Karpas-422 (cell line): Measurements from ENCODE around the gene VWA1. TPM values are rescaled to one million over a fixed set of nuclear protein-coding genes. Genes with fewer than 3 reads are reported as not detected.
A peak's percentile ranks its signal among the peaks of the same experiment; 100 is the strongest.
"Not testable (repeated sequence)": the region's sequence is repeated elsewhere in the genome, so short reads cannot be mapped to it uniquely, and the experiment has no call there.

ENCODE experiments used
- DNase-seq: peaks from one replicate; pipeline ENCODE4 v3.0.0-alpha.2; 2015
- H2AFZ ChIP-seq: fragments of 200-600 bp; sonication (generic); 2 replicates; pipeline ENCODE4 v1.6.1; 2014; ENCODE audit warnings: antibody characterized with exemption, low read length, mixed read lengths
- H3K27ac ChIP-seq: fragments of 200-600 bp; sonication (generic); 2 replicates; pipeline ENCODE4 v1.5.1; 2014; ENCODE audit warnings: mild to moderate bottlenecking, low read length, moderate library complexity
- H3K27me3 ChIP-seq: fragments of 200-600 bp; sonication (generic); 2 replicates; pipeline ENCODE4 v1.6.1; 2014; ENCODE audit warnings: low read length, mixed read lengths
- H3K36me3 ChIP-seq: fragments of 200-600 bp; sonication (generic); 2 replicates; pipeline ENCODE4 v1.6.1; 2014; ENCODE audit warnings: low read length, mixed read lengths; ENCODE audit not compliant: insufficient read depth
- H3K4me1 ChIP-seq: fragments of 200-600 bp; sonication (generic); 2 replicates; pipeline ENCODE4 v1.6.1; 2014; ENCODE audit warnings: mild to moderate bottlenecking, low read length, mixed read lengths
- H3K4me2 ChIP-seq: fragments of 200-600 bp; sonication (generic); 2 replicates; pipeline ENCODE4 v1.6.1; 2014; ENCODE audit warnings: low read length, low read depth, mild to moderate bottlenecking; ENCODE audit not compliant: poor library complexity, severe bottlenecking
- H3K4me3 ChIP-seq: fragments of 200-600 bp; sonication (generic); 2 replicates; pipeline ENCODE4 v1.5.1; 2014; ENCODE audit warnings: mild to moderate bottlenecking, antibody characterized with exemption, low read length, mixed read lengths
- H3K79me2 ChIP-seq: fragments of 200-600 bp; sonication (generic); 2 replicates; pipeline ENCODE4 v1.6.1; 2014; ENCODE audit warnings: mild to moderate bottlenecking, low read length, mixed read lengths
- H3K9ac ChIP-seq: fragments of 200-600 bp; sonication (generic); 2 replicates; pipeline ENCODE4 v1.6.0; 2014; ENCODE audit warnings: low read length
- H3K9me2 ChIP-seq: fragments of 200-600 bp; sonication (generic), shearing (Covaris generic); replicated peaks from 2 replicates; pipeline ENCODE4 v1.6.0; 2014; ENCODE audit warnings: mild to moderate bottlenecking, low read length, moderate library complexity; ENCODE audit not compliant: insufficient read depth
- H3K9me3 ChIP-seq: fragments of 300-700, 200-600 bp; sonication (generic); 2 replicates; pipeline ENCODE4 v1.6.1; 2014; ENCODE audit warnings: low read length, mixed read lengths
- H4K20me1 ChIP-seq: fragments of 200-600 bp; sonication (generic); 2 replicates; pipeline ENCODE4 v1.6.1; 2014; ENCODE audit warnings: mild to moderate bottlenecking, antibody characterized with exemption, low read length, low read depth; ENCODE audit not compliant: insufficient read depth
- total RNA-seq: library from RNA; depleted of rRNA; stranded (reverse); fragments of >200 nt; shearing (Covaris generic); gene quantifications from 2 replicates; pipeline ENCODE4 v1.2.3, GENCODE V29; 2014; ENCODE audit warnings: low replicate concordance

Gene VWA1
- total RNA-seq, 1 experiment from 2014 or later: not detected

- H3K36me3 ChIP-seq, H3K9me3 ChIP-seq, H3K9me2 ChIP-seq, DNase-seq, H3K27ac ChIP-seq, H2AFZ ChIP-seq, H3K27me3 ChIP-seq: not testable (repeated sequence)
- Histone ChIP-seq H4K20me1 (peaks cover 15% of the 10 kb centered on the region), H3K4me2 (peak overlapping the region; percentile 72), H3K4me3 (peak overlapping the region; percentile 65), H3K9ac (peak overlapping the region; percentile 81), H3K4me1 (peaks cover 23% of the 10 kb centered on the region), H3K79me2 (peaks cover 34% of the 10 kb centered on the region)
Observed at GRCh38 chr1:1472053-1472876, 36.8 kb downstream of the VWA1 start.

GRCh38 chr1:1476011-1476410, 40.5 kb downstream of the VWA1 start:
- not testable (repeated sequence) for H3K9me2 ChIP-seq, H2AFZ ChIP-seq, H3K36me3 ChIP-seq, H3K4me2 ChIP-seq, H3K27me3 ChIP-seq, H3K27ac ChIP-seq, DNase-seq, H3K4me3 ChIP-seq, H3K9me3 ChIP-seq, H3K9ac ChIP-seq
- H4K20me1 ChIP-seq: peaks cover 15% of the 10 kb centered on the region
- H3K79me2 ChIP-seq: peaks cover 34% of the 10 kb centered on the region
- peaks cover 11% of the 10 kb centered on the region for H3K4me1 ChIP-seq

- no peak overlapping the region for H2AFZ ChIP-seq
- H3K36me3 ChIP-seq: peaks cover 5% of the 10 kb centered on the region; the same call in 1 of the 2 replicates
- H3K27ac ChIP-seq: no peak overlapping the region
Observed at GRCh38 chr1:1477206-1477605, 41.7 kb downstream of the VWA1 start.

GRCh38 chr1:1479547-1480487, 44.3 kb downstream of the VWA1 start:
- H2AFZ ChIP-seq: no peak overlapping the region
- H3K4me3 ChIP-seq: no peak overlapping the region
- no peaks in the 10 kb centered on the region for H3K4me1 ChIP-seq
- H3K9me2 ChIP-seq: no peaks in the 10 kb centered on the region
- no peak for DNase-seq
- H3K9ac ChIP-seq: no peak overlapping the region
- no peaks in the 10 kb centered on the region for H3K9me3 ChIP-seq
- peaks cover 10% of the 10 kb centered on the region; the same call in 1 of the 2 replicates for H3K36me3 ChIP-seq
- no peaks in the 10 kb centered on the region for H3K27me3 ChIP-seq
- H3K4me2 ChIP-seq: no peak overlapping the region
- H3K27ac ChIP-seq: no peak overlapping the region
- H3K79me2 ChIP-seq: peaks cover 7% of the 10 kb centered on the region
- H4K20me1 ChIP-seq: no peaks in the 10 kb centered on the region; the same call in 1 of the 2 replicates

More at GRCh38 chr1:1477206-1477605, 41.7 kb downstream of the VWA1 start:
- Histone ChIP-seq H3K9ac (no peak overlapping the region), H3K9me3 (no peaks in the 10 kb centered on the region), H3K9me2 (no peaks in the 10 kb centered on the region), H3K4me1 (peaks cover 11% of the 10 kb centered on the region), H3K27me3 (no peaks in the 10 kb centered on the region), H3K4me3 (no peak overlapping the region), H4K20me1 (peaks cover 15% of the 10 kb centered on the region), H3K79me2 (peaks cover 30% of the 10 kb centered on the region), H3K4me2 (no peak overlapping the region)
- no peak for DNase-seq

GRCh38 chr1:1480488-1480867, 45.0 kb downstream of the VWA1 start:
- DNase-seq, H3K4me1 ChIP-seq, H3K9me3 ChIP-seq, H3K9me2 ChIP-seq, H3K27ac ChIP-seq, H3K4me3 ChIP-seq, H3K79me2 ChIP-seq, H4K20me1 ChIP-seq, H3K4me2 ChIP-seq, H3K27me3 ChIP-seq, H3K9ac ChIP-seq, H2AFZ ChIP-seq: not testable (repeated sequence)
- H3K36me3 ChIP-seq: peaks cover 10% of the 10 kb centered on the region; the same call in 1 of the 2 replicates

GRCh38 chr1:1481811-1482210, 46.3 kb downstream of the VWA1 start:
- H3K4me1 ChIP-seq, H2AFZ ChIP-seq, H3K4me3 ChIP-seq, H3K9ac ChIP-seq, H3K9me3 ChIP-seq, DNase-seq, H3K27ac ChIP-seq, H3K36me3 ChIP-seq, H4K20me1 ChIP-seq, H3K79me2 ChIP-seq, H3K27me3 ChIP-seq, H3K4me2 ChIP-seq, H3K9me2 ChIP-seq: not testable (repeated sequence)

GRCh38 chr1:1482856-1483255, 47.4 kb downstream of the VWA1 start:
- H3K9me3 ChIP-seq: no peaks in the 10 kb centered on the region
- H3K27me3 ChIP-seq: no peaks in the 10 kb centered on the region
- no peak overlapping the region for H3K4me2 ChIP-seq
- no peak overlapping the region for H3K9ac ChIP-seq
- no peak for DNase-seq
- H3K9me2 ChIP-seq: no peaks in the 10 kb centered on the region
- H3K4me1 ChIP-seq: no peaks in the 10 kb centered on the region
- H2AFZ ChIP-seq: no peak overlapping the region
- no peak overlapping the region for H3K4me3 ChIP-seq
- H4K20me1 ChIP-seq: no peaks in the 10 kb centered on the region
- no peaks in the 10 kb centered on the region for H3K79me2 ChIP-seq
- no peak overlapping the region for H3K27ac ChIP-seq
- H3K36me3 ChIP-seq: peaks cover 5% of the 10 kb centered on the region; the same call in 1 of the 2 replicates

- H3K9me3 ChIP-seq: no peaks in the 10 kb centered on the region
- no peak overlapping the region for H3K4me3 ChIP-seq
- no peak overlapping the region for H3K27ac ChIP-seq
- peaks cover 12% of the 10 kb centered on the region for H3K36me3 ChIP-seq
- H3K9me2 ChIP-seq: no peaks in the 10 kb centered on the region
- no peaks in the 10 kb centered on the region for H3K79me2 ChIP-seq
- no peak overlapping the region for H3K4me2 ChIP-seq
- H3K9ac ChIP-seq: no peak overlapping the region
- DNase-seq: no peak
- H4K20me1 ChIP-seq: no peaks in the 10 kb centered on the region
- H3K27me3 ChIP-seq: no peaks in the 10 kb centered on the region
- H3K4me1 ChIP-seq: no peaks in the 10 kb centered on the region
- no peak overlapping the region for H2AFZ ChIP-seq
Observed at GRCh38 chr1:1483714-1484113, 48.2 kb downstream of the VWA1 start.
